ENCODE data around the gene EMSY.
"Not testable (repeated sequence)": the region's sequence is repeated elsewhere in the genome, so short reads cannot be mapped to it uniquely, and the experiment has no call there.

The EMSY gene, protein sequence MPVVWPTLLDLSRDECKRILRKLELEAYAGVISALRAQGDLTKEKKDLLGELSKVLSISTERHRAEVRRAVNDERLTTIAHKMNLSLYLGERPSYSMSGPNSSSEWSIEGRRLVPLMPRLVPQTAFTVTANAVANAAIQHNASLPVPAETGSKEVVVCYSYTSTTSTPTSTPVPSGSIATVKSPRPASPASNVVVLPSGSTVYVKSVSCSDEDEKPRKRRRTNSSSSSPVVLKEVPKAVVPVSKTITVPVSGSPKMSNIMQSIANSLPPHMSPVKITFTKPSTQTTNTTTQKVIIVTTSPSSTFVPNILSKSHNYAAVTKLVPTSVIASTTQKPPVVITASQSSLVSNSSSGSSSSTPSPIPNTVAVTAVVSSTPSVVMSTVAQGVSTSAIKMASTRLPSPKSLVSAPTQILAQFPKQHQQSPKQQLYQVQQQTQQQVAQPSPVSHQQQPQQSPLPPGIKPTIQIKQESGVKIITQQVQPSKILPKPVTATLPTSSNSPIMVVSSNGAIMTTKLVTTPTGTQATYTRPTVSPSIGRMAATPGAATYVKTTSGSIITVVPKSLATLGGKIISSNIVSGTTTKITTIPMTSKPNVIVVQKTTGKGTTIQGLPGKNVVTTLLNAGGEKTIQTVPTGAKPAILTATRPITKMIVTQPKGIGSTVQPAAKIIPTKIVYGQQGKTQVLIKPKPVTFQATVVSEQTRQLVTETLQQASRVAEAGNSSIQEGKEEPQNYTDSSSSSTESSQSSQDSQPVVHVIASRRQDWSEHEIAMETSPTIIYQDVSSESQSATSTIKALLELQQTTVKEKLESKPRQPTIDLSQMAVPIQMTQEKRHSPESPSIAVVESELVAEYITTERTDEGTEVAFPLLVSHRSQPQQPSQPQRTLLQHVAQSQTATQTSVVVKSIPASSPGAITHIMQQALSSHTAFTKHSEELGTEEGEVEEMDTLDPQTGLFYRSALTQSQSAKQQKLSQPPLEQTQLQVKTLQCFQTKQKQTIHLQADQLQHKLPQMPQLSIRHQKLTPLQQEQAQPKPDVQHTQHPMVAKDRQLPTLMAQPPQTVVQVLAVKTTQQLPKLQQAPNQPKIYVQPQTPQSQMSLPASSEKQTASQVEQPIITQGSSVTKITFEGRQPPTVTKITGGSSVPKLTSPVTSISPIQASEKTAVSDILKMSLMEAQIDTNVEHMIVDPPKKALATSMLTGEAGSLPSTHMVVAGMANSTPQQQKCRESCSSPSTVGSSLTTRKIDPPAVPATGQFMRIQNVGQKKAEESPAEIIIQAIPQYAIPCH (N-terminal part only)

DNA sequence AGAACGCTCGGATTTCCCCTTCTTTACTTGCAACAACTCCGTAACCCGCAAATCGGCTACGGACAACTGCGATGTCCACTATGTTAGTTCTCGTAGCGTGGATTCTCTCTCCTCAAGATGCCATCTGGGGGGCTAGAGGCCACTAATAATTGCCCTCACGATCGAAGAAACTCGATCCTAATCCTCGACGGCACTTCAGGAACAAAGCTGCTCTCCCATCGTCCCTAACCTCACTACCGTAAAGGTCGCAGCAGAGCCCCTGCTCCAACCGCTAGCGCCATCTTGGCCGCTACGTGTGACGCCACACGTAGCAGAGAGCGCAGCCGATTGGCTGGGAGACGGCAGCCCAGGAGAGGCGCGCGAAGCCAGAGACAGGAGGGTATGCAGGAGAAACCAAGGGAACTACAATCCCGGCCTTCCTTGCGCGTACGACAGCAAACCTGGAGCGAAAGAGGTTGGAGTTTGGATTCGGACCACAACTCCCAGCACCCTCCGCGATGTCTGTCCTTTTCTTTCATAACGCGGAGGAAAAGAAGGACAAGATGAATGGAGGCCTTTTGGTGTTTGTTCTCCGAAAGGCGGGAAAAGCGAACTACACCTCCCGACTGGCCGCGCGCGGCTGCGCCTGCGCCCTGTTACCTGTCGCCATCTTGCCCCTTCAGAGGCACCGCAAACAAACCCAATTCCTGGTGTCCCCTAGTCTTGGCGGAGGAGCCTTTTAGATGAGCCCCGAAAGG lies at the start of gene EMSY:
TSS of gene EMSY (plus strand) at position 635 of the 737 bp plus-strand sequence. CDS start 1,921 bp downstream, outside the sequence.
- peak; percentile 87 to 89 for DNase-seq (ENCODE audit: low read depth in 2 of 2)

DNA sequence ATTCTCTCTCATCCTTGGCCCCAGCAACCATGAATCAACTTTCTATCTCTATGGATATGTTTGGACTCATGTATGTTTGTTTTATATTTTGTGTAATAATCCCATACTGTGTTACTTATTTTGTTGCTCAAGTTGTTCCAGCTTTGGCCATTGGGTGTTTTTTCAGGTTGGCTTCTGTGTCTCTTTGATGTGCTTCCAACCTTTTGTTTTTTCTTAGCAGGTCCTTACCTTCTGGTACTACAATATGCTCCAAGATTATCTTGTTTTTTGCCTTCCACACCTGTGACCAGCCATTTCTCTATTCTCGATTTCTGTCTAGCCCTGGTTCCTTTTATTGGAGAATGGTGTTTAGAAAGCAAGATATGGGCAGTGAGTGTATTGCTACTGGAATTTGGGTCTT lies 49.5 kb upstream of the EMSY start:
- no peak for DNase-seq (ENCODE audit: low read depth in 2 of 2)

DNA sequence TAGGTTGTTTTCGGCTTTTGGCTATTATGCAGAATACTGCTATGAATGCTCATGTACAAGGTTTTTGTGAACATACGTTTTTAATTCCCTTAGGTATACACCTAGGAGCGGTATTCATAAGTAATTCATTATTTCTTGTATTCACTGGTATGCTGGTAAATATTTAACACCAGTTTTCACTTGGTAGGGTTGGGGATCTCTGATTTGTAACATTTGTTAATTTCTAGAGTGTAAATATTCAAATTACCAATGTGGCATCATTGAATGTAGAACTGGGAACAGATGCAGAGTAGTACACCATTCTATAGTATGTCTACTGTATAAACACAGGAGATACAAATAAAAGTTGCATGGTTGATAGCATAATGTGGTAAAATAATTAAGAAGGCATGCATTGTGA lies 47.4 kb upstream of the EMSY start:
- no peak for DNase-seq (ENCODE audit: low read depth in 2 of 2)

DNA sequence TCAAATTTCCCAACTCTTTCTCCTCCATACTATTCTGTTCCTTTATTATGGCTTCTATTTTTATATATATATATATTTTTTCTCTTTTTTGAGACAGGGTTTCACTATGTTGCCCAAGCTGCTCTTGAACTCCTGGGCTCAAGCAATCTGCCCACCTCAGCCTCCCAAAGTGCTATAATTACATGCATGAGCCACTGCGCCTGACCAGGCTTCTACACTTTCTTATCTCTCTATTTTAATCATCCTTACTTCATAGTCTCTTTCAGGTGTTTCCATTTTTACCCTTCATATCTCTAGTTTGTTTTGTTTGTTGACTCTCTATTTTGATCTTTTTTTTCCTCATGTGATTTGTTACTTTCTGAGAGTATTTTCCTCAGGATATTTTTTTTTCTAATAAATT lies 43.9 kb upstream of the EMSY start:
- no peak for DNase-seq (ENCODE audit: low read depth in 2 of 2)

DNA sequence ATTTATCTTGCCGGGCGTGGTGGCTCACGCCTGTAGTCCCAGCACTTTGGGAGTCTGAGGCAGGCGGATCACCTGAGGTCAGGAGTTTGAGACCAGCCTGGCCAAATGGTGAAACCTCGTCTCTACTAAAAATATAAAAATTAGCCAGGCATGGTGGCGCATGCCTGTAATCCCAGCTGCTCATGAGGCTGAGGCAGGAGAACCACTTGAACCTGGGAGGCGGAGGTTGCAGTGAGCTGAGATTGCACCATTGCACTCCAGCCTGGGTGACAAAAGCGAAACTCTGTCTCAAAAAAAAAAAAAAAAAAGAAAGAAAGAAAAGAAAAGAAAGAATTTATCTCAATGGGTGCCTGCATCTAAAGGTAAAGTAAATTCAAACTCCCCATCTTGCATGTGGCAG lies 43.3 kb upstream of the EMSY start:
- not testable (repeated sequence) for DNase-seq (ENCODE audit: low read depth in 2 of 2)

DNA sequence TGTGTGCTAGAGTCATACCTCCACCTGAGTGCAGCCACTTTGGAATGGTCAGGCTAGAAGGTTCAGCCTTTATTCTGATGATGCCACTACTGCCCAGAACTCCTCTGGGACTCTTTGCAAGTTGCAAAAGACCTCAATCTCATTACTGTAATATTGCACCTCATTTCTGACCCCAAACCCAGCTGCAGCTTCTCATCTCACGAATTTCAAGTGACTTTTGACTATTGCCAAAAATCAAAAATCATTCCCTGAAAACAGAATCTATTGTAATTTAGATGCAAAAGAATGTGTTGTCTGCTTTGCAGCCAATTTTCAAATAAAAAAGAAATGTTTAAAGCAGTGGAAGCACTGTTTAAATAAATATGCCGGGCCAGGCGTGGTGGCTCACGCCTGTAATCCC lies 38.5 kb upstream of the EMSY start:
- no peak for DNase-seq (ENCODE audit: low read depth in 2 of 2)

DNA sequence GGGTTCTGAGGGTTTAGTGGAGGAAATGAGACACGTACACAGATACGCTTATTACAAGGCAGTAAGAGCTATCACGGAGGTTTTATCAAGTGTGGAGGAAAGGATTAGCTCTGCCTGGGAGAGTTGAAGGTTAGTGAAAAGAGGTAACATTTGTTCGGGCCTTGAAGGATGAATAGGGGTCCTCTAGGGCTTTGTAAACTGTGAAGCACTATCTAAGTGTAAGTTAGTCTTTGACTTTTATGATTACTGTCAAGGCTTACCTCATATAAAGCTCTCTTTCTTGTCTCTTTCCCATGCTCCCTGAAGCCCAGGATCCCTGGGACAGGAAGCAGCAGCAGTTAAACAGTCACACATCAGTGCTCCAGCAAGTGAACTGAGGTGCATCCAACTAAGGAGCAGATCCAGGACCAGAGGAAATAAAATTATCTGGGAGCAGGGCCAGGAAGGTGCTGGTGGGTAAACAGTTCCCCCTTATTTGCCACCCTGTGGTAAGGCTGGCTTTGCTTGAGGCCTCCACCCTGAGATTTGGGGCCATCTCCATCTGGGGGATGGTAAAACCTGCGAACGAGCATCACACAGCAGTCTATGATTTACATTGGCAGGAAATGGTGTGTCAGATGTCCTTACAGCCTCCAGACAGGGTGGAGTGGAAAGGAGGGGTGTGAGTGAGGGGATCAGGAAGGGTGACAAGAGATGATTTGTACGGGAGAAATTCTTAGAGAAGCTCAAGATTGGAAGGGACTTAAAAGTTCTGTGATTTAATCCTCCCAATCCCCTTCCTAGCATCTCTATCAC lies 36.5 kb upstream of the EMSY start:
- DNase-seq (ENCODE audit: low read depth in 2 of 2), result no peak

DNA sequence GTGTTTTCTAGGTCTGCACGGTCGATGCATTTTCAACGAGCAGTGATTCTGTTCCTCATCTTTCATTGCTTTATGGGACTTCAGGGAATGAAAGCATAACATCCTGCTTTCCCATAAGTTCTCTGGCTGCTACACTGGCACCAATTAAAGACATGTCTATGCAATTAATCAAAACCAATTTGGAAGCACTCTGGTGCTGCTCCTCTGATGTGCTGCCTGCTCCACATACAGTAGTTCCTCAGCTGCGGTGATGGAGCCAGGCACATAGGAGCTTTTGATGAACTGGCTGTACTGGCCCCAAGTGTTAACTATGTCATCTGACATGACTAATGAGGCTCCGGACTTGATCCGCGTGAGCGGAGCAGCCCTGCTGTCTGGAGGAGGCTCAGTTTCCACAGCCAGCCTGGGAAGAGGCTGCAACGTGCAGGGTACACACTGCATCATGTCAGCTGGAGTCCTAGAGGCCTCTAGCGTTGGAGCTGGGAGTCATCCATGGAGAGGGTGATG lies 33.9 kb upstream of the EMSY start:
- no peak for DNase-seq (ENCODE audit: low read depth in 2 of 2)

DNA sequence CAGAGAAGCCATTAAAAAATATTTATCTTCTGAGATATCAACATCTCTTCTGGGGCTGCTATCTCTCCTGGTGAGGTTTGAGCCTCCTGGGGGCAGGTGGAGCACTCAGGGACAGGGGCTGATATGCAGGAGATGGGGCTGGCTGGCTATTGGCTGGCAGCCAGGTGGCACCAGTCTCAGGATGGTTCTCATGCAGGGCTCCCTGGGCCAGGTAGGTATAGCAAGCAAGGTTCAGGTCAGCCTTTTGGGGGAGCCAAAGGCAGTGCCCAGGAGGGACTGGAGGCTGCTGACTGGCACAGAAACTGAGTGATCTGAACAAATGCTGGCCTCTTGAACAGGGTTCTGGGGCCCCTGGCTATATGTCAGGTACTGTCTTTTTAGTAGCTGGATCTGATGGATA lies 29.7 kb upstream of the EMSY start:
- DNase-seq (ENCODE audit: low read depth in 2 of 2), result no peak

DNA sequence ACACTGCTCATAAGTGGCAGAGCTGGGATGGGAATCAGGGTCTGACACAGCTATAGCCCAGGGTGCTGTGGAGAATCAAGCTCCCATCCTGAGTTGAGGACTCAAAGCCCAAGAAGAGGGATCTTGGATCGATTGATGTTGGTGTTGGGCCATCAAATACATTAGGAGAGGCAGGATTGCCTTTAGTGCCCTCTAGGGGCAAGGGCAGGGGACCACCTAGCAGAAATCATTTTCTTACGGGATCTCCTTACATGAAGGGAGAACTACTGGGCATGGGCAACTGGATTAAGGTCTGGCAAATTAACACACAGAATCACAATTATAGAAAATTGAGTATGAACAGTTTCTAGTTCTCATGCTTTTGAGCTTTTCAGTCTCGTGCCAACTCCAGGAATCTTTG lies 24.9 kb upstream of the EMSY start:
- no peak for DNase-seq (ENCODE audit: low read depth in 2 of 2)

DNA sequence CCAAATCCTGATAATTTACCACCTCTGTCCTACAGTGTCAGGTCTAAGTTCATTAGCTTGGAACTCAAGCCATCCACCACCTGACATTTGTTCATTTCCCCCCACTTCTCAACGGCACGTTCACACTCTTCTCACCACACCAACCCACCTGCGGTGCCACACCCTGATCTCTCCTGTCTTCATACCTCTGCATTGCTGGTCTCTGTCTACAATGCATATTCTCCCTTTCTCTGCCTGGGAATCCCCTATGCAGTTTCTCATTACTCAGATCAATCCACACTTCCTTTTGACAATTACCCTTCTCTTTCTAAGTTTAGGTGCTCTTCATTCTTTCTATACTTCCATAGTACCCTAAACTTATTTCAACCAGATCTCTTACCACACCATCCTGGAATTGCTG lies 20.4 kb upstream of the EMSY start:
- DNase-seq (ENCODE audit: low read depth in 2 of 2), result no peak

DNA sequence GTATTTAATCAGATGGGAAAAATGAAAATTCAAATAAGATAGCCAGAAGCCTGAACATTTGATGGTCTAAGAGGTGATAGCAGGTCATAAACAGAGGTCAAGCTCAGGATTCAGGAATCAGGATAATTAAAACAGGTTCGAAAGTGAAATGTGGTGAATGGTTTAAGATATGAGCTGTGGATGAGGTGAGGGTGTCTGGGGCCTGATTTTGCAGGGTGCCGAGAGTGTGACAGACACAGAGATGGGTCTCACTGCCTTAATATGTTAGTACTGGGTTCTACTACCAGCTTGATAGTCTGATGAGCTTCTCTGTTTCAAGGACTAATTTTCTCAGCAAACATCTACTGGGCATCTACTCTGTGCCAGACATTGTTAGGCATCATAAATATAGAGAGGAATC lies 19.9 kb upstream of the EMSY start:
- DNase-seq (ENCODE audit: low read depth in 2 of 2), result no peak

DNA sequence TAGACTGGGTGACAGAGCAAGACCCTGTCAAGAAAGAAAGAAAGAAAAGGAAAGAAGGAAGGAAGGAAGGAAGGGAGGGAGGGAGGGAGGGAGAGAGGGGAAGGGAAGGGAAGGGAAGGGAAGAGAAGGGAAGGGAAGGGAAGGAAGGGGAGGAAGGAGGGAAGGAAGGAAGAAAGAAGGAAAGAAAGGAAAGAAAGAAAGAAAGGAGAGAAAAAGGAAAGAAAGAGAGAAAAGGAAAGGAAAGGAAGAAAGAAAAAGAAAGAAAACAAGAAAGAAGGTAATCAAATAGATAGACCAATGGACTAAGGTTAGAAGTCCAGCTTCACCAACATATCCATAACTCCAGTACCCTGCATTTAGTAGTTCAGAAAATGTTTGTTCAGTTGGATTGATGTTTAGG lies 18.2 kb upstream of the EMSY start:
- DNase-seq (ENCODE audit: low read depth in 2 of 2), result no peak

DNA sequence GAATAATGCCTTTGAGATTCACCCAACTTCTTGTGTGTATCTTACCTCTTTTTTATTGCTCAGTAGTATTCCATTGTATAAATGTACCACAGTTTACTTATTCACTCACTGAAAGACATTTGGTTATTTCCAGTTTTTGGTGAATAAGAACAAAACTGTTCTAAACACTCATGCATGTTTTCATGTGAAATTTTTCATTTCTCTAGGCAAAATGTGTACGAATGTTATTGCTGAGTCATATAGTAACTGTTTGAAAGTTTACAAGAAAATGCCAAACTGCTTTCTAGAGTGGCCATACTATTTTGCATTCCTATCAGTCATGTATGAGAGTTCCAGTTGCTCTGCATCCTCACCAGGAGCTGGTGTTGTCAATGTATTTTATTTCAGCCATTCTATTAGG lies 8.8 kb upstream of the EMSY start:
- no peak for DNase-seq (ENCODE audit: low read depth in 2 of 2)

DNA sequence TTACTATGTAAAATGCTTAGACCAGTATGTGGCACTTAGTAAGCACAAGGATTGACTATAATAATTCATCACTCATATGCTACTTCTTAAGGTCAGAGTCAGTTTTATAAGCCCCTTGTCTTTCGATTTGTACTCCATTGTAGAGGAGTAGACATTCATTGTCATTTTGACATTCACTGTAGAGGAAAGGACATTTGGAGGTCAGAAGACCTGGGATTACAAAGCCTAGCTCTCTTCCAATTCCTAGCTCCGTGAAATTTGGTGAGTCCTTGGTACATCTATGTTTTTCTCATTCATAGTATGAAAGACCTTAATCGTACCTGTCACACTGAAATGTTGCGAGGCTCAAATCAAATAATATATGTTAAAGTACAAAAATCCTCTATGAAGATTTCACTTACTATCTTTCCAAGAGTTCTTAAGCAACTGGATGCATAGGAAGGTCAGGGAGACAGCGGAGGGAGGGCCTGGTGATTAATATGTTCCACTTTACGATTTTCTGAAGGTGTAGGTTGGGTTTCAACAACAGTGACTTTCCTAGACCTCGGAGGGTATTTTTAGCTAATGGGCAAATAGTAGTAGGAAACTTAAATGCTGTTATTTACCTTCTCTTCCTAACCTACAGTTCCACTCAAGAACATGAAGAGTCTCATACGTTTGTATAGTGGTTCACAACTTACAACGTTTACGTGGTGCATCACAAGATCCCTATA lies 1.4 kb upstream of the EMSY start:
- DNase-seq (ENCODE audit: low read depth in 2 of 2), result no peak

DNA sequence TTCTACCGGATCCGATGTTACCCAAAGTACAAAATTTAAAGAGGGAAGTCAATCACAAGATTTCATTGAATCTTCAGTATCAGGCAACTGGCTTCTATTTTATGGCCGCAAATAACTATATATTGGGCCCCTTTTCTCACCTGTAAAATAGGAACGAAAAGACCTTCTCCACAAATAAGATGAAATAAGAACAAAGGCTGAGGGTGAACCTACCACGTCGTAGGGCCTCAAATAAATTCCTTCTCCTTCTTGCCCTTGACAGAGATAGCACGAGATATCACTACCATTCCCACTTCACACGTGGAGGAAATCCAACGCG lies 794 bp upstream of the EMSY start:
- no peak for DNase-seq (ENCODE audit: low read depth in 2 of 2)

DNA sequence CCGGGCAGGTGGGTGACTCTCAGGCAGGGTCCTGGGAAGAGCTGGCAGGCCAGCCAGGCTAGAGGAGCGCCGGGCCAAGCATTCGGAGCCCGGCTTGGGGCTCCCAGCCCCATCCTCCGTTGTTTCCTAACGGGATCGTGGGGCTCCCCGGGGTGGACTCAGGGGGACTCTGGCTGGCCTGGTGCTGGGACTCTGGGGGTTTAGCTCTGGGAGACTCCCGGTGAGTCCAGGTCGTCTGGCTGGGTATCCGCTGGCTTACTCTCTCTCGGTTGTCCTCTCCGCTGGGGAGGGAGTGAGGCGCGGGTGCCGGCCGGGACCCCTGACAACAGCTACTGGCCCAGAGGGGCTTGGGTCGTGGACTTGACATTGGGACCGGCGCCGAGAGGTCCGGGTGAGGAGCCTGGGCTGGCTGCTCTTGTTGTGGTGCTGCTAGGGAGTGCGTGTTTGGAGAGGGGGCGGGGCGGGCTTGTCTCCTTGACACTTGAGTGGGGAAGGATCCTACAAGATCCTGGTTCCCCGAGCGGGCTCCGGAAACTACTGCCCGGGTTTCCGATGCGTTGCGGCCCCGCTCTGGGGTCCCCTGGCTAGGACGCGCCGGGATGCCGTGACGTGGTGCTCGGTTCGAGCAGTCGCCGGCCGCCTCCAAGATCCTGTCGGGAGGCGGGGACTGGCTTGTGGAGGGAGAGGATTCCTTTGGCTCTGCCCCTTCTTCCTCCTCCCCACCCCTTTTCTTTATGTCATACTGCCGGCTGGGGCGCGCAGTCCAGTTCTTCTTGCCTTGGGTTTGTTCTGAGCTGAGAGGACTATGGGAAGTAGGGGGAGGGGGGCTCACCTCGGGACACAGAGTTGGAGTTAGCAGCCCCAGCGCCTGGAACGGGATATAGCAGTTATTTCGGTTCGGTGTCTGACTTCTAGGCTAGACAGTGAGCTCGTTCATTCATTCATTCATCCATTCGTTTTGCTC lies 585 bp downstream of the EMSY start:
- DNase-seq (ENCODE audit: low read depth in 2 of 2), result peak; percentile 24 to 34

DNA sequence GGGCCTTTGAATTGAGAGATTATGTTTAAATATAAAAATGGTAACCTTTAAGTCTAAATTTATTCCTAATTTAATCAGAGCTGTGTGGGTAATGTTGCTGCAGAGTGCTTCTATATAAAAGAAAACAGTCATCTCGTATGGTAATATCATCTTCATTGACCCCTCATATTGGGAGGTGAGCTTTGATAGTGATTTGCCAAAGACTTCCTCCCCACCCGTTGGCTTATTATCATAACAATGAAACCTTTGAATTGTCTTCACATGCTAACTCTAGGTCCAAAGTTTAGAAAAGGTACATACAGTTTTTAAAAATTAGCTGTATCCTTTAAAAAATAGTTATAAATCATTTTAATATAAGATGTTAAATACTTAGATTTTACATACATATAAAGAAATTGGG lies 3.7 kb downstream of the EMSY start:
- DNase-seq (ENCODE audit: low read depth in 2 of 2), result no peak

DNA sequence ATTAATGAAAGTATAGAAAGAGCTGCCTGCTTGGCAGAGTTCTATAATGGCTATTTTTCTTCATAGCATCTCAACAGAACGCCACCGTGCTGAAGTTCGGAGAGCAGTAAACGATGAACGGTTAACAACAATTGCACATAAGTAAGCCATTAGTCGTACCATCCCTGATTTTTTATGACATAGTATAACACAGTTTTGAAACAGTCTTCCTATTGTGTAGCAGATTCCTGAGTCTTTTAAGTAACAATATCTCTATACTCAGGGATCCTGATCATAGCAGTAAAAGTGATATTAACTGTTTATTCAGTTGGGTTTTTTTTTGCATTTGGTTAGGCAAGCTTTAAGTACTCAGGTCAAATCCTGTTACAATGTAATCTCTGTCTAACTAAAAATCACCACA lies 8.4 kb downstream of the EMSY start:
- DNase-seq (ENCODE audit: low read depth in 2 of 2), result no peak
